Fibroblast of skin of right biceps (primary cell): Measurements from ENCODE around the gene HSF4.

ENCODE experiments used
- DNase-seq: peaks from one replicate; pipeline ENCODE4 v3.0.0-alpha.2; 2013

Gene HSF4

DNA sequence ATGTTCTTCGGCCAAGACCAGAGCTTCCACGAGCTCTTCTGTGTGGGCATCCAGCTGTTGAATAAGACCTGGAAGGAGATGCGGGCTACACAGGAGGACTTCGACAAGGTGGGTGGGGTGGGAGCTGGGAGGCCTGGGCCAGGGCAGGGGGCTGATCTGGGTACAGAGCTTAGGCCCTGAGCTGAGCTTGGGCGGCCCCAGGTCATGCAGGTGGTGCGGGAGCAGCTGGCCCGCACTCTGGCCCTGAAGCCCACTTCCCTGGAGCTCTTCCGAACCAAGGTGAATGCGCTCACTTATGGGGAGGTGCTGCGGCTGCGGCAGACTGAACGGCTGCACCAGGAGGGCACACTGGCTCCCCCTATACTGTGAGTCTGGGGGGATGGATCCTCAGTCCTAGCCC is 37.9 kb downstream of the HSF4 start:
- no peak for DNase-seq

DNA sequence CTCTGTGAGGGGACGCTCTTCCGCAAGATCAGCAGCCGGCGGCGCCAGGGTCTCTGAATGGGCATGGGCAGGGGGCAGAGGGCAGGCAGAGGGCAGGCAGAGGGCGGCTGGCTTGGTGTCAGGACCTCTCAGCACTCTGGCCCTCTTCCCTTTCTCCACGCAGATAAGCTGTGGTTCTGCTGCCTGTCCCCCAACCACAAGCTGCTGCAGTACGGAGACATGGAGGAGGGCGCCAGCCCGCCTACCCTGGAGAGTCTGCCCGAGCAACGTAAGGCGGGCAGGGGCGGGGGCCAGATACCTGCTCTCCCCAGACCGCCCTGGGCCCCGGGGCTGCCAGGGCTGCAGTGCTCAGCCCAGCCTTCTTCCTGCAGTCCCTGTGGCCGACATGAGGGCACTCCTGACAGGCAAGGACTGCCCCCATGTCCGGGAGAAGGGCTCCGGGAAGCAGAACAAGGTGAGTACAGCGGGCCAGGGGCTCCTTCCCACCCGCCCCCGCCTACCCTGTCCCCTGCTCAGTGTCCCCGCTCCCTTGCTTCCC is 38.5 kb downstream of the HSF4 start:
- DNase-seq: no peak

DNA sequence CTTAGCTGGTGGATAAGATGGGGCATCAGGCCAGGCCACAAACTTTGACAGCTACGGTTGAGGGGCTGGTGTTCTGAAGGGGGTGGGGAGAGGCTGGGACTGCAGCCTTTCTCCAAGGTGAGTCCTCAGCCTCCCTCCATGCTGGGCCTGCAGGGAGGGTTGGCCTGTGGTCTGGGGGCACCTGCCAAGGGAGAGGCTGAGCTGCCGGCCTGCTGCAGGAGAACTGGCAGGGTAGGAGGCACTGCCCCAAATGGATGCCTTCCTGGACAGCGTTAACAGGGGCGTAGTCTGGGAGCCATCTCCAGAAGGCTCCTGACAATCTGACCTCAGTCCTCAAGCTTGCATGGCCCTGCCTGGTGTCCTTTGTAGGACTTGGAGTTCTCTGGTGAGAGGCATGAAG is 39.5 kb downstream of the HSF4 start:
- DNase-seq: no peak

DNA sequence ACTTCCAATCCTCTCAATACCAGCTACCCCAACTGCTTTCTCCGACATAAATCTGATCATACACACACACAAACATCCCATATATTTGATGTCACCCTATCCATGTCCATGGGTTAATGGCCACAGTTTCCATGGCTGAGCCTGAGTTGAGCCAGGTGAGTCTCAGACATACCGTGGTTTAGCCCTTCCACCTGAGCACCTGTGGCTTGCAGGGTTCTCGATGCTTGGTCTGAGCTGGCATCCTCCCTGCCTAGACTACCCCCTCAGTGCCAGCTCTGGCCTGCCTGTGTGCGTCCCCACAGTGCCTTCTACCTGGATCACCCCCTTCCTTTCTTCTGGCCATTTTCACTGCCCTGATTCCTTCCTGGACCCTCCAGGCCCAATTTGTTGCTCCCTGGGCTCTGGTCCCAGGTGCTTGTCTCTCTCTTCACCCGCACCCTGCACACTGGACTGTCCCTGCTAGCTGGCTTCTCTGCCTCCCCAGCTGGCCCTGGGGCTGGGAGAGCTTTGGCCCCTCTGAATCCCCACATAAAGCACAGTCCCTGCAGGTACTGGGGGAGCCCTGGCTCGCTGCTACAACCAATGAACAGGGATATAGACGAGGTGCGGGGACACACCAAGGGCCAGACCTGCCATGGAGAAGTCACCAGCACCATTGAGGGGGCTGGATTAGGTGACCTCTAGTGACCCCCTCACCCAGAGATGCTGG is 41.7 kb downstream of the HSF4 start:
- no peak for DNase-seq

DNA sequence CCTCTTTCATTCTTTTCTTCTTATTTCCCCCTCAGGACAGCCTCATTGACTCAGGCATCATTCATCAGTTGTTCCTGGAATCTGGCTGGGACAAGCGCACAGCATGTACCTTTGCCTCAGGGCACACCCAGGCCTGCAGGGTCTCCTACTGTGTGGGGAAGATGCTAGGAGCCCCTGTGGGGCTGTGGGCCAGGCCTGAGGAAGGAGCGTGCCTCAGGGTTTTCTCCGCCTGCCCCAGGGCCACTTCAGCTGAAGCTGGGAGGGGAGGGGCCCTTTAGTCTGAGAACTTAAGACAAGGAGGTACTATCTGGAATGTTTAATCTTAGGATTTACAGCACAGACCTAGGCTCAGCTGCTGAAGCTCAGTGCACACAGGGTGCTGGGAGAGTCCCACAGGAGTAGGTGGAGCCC is 42.3 kb downstream of the HSF4 start:
- no peak for DNase-seq

DNA sequence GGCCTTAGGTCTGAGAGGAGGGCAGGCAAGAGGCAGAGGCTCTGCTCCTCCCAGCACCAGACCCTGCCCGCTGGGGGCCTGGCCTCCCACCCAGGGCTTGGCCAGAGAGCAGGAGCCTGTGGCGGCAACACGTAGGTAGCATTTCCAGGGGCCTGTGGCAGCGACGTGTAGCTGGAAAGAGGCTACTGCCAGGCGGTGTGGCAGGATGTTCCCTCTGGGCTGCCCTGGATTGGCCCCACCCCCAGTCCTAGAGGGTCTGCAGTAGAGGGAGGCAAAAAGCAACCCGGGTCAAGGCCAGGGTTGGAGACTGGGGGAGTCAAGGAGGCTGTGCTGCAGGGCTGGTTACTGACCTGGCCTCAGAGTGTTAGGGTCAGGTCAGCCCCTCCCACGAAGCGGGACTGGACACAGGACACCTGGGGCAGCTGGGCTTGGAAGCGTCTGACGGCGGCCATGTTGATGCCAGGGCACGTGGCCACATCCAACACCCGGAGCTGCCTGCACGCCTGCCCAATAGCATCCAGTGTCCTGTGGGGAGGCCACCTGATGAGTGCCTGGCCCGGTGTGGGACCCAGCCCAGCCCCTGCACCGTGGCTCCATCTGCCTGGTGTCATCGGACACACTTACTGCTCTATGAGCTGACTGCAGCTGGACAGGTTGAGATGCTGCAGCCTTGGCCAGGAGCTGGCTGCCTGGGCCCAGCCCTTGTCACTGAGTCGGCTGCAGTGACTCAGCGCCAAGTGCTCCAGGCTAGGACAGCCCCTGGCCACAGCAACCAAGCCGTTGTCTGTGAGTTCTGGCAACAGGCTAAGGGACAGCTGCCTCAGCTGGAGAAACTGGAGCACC is 42.9 kb downstream of the HSF4 start:
- peak; percentile 46 for DNase-seq

DNA sequence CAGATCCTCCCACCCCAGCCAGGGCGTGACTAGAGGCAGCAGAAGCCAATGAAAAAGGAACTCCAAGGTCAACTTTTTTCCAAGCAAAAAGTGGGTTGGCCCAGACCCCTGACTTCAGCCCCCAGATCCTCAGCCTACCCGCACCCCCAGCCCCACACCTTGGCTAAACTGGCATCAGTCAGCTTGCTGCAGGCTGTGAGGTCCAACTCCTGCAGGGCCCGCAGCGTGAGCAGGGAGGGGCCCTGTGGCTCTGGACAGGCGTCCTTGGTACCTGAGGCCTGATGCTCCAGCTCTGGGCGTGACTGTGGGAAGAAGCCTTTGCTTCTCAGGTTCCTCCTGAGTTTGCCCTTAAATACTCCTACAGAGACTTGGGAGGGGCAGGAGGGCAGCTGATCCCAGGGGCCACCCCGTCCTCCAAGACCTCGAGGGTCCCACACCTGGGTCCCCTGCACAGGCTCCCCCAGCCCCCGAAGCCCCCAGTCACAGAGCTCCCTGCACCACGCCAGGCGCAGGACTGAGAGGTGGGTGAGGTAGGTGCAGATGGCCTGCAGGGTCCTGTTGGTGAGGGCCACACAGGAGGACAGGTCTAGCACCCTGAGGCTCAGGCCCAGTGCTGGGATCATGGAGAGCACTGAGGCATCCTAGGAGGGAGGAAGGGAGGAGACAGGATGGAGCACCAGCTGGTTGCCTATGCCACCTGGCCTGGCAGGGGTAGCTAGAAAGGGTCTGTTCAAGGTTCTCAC is 43.8 kb downstream of the HSF4 start:
- no peak for DNase-seq

DNA sequence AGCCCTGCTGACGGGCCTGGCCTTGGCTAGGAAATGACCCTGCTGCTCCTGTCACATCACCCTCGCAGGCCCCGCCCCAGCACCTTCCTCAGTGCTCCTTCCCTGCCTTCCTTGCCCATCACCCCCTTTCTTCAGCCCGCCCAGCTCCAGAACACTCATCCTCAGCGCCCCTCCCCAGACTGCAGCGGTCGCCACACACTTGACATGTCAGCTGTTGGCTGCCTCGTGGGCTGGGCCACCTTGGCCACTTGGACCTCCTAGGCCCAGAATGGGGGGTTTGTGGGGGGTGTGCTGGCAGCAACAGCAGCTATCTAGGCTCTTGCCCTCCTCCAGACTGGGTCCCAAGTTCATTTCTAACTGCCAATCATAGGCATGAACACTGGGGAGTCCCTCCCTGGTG is 45.0 kb downstream of the HSF4 start:
- DNase-seq: no peak

DNA sequence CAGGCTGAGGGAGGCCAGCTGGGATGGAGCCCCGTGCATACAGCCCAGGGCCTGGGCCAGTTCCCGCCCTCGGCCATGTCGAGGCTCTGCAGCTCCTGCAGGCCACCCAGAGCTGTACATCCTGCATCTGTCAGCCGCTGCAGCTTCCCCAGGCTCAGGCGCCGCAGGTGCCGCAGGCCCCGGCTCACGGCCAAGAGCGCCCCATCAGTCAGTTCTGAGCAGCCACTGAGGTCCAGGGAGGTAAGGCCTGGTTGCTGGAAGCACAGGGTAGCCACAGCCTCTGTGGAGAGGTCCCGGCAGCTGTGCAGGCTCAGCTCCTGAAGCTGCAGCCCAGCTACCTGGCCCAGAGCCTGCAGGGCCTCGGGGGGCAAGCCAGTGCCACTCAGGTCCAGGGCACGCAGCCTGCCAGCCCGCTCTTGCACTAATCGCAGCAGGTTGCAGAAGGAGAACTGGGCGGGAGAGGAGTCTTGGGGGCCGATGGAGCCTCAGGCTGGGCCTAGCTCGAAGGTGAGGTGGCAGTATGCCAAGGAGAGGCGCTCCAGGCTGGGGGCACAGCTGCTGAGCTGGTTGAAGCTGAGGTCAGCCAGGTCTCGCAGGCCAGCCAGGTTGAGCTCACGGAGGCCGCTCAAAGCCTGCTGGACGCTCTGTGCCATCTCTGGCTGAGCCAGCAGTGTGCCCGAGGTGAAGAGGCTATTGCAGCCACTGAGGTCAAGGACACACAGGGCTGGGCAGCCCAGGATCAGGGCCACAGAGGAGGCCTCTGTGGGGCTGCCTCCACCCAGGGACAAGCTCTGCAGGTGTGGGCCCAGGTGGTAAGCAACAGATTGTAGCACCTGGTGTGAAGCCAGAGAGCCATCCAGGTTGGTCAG is 45.8 kb downstream of the HSF4 start:
- DNase-seq: no peak

DNA sequence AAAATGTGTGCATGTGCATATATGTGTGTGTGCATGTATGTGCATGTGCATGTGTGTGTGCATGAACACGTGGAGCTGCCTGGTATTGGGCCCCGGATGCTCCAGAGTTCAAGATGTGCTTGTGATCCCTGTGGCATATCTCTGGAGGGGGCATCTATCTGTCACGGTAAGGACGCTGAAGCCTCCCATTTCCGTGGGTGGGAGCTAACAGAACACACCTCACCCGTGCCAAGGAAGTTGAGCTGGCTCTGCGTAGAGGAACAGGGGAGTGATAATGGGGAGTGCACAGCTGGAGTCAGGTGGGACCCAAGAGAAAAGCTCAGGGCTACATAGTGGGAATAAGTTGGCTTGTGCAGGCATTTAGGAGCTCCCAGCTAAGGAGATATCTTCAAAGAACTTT is 47.1 kb downstream of the HSF4 start:
- DNase-seq: no peak

DNA sequence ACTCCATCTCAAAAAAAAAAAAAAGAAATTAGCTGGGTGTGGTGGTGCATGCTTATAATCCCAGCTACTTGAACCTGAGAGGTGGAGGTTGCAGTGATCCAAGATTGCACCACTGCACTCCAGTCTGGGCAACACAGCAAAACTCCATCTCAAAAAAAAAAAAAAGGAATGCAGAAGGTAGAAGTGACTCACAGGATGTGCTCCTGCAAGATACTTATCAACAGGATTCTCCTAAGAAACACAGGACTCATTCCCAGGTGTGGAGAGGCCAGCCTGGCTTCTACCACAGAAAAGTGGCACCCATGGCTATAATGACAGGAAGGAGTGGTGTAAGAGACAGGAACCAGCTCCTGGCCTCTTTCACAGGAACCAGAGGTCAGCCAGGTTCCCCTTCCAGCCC is 48.2 kb downstream of the HSF4 start:
- no peak for DNase-seq

DNA sequence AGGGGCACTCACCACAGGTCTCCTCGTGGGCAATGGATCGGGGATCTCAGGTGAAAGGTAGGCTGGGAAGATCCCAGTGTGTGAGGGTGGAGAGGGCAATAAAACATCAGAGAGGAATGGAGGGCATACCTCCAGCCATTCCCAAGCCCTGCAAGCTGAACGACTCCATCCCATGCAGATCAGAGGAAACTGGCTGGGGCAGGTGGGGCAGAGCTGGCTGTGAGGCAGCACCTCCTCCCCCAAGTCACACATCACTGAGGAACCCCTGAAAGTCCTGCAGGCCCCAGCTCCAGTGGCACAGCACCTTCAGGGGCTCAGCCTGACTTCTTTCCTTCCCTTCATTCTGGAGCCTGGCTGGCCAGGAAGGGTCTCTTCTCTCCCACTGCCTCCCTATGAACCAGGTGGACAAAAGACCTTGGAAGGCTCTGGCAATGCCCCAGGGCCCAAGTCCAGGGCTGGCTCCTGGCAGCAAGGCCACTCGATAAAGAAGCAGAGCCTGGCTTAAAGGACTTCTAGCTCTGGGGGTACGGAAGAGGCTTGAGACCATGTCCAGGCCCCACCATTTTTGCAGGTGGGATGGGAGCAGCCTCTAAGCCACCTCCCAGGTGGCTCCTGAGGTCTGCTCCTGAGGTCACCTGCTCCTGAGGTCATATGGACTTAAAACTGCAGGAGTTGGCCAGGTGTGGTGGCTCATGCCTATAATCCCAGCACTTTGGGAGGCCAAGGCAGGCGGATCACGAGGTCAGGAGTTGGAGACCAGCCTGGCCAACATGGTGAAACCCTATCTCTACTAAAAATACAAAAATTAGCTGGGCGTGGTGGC is 48.9 kb downstream of the HSF4 start:
- no peak for DNase-seq

DNA sequence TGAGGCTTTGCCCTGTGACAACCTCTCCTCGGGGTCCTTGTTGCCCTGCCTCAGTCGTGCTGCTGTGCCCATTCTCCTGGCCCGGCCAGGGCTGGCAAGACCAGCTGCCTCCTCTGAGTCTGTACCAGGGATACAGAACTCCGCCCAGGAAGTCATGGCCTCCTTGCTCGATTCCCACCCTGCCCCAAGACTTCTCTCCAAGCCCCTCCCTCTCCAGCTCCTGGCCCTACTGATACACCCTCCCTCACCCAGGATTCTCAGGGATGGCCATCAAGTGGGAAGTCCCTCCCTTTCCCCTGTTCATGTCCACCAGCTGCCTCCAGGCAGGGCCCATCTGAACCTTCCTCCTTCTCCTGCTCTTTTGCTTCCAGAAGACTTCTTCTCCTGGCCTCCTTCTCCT is 51.2 kb downstream of the HSF4 start:
- no peak for DNase-seq

DNA sequence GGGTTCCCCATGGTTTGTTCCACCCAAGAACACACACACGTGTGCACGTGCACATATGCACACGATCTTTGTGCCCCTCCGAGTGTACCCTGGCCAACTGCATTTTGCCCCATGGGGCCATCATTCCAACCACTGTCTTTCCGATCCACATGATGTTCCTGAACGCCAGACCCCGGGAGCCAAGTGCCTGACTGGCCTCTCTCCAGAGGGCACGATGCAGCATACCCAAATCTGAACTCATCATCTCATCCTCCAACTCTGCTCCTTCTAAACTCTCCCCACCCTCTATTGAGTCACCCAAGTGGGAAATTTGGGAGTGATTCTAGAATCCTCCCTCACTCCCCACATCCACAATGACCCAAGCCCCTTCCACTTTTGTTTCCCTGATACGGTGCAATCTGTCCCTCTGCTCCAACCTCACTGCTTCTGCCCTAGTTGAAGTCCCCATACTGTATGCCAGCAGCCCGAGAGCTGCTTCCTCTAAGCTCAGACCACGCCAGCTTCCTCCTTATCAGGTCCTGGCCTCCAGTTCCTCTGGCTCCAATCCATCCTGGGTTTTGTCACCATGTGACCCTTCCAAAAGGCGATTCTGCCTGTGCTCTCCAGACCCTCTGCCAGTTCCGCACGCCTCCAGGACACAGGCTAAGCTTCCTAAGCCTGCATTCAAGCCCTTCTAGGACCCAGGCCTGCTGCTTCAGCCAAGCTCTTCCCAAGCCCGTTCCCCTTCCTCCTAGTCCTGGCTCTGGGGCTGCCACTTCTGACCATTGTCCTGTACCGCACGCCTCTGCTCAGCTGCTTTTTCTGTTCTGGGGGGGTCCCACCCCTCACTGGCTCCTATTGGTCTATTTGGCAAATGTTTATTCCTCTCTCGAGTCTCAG is 52.3 kb downstream of the HSF4 start:
- DNase-seq: no peak
